ENCODE measurements around the gene MICAL2. TPM values are rescaled to one million over a fixed set of nuclear protein-coding genes. Genes with fewer than 3 reads are reported as not detected.

MICAL2 gene
- total and polyA plus RNA-seq, 10 of the 15 experiments (the other 5 are each of a cell fraction or from before 2014, with no cell fraction given): 0.90 to 5.6 (median 2.4) TPM

- no peak for ATAC-seq
- Histone ChIP-seq H3K79me2 (ENCODE audit: control insufficient read depth, insufficient read depth, low read length) (no peaks in the 10 kb centered on the region), H3K4me3 (no peak overlapping the region), H2AFZ (ENCODE audit: control insufficient read depth, low read depth, low read length) (no peak overlapping the region), H3K27ac (ENCODE audit: control insufficient read depth, insufficient read depth) (no peak overlapping the region), H3K27me3 (replicated peaks in 1 of 2; ENCODE audit: control insufficient read depth in 2 of 2, insufficient read depth in 2 of 2, low read length in 1 of 2) (no peaks in the 10 kb centered on the region; a peak in 1 of 4 replicates), H4K20me1 (ENCODE audit: control insufficient read depth, insufficient read depth) (no peaks in the 10 kb centered on the region), H3K4me1 (ENCODE audit: control insufficient read depth, insufficient read depth, low read length) (no peaks in the 10 kb centered on the region), H3K4me2 (ENCODE audit: control insufficient read depth, insufficient read depth) (no peak overlapping the region), H3K36me3 (ENCODE audit: control insufficient read depth in 2 of 2, insufficient read depth in 2 of 2, low read length in 1 of 2) (no peaks in the 10 kb centered on the region), H3K9ac (ENCODE audit: control insufficient read depth, insufficient read depth, low read length) (no peak overlapping the region), H3K9me3 (replicated peaks; ENCODE audit: control insufficient read depth, insufficient read depth, low read length) (no peaks in the 10 kb centered on the region; the same call in 2 of the 3 replicates)
- ChIA-PET SMC1A (ENCODE audit: uncharacterized antibody, unreplicated experiment) (interaction anchor here (0.6 to 1.0 kb wide), 2 partner anchors 35 to 591 kb away, joined by 3 to 4 read pairs; no protein-coding TSS in a partner anchor), POLR2A (interaction anchor here (0.6 kb wide), 1 partner anchor 66 kb away, joined by 3 read pairs; no protein-coding TSS in a partner anchor), CTCF (interaction anchor here (1.0 kb wide), 1 partner anchor 9 kb away, joined by 5 read pairs; no protein-coding TSS in a partner anchor), RAD21 (ENCODE audit: unreplicated experiment) (no interaction called here)
- intact Hi-C loops (cut with micrococcal nuclease; ENCODE audit: unreplicated experiment): no loop called here
- WGBS (ENCODE audit: insufficient coverage, insufficient replicate concordance, low lambda C conversion rate, missing lambda C conversion rate): 52% methylated on average over 2 of the region's 2 CpGs
- DNase-seq (ENCODE audit: low read depth, low spot score): no peak
- TF ChIP-seq POLR2AphosphoS5 (IDR thresholded peaks at IDR 0.05; ENCODE audit: low read length): no peak
- TF ChIP-seq CREB1 (IDR thresholded peaks at IDR 0.05; ENCODE audit: low read depth): no peak
- no peak for TF ChIP-seq RFX5 (IDR thresholded peaks at IDR 0.05; ENCODE audit: low read depth, low read length)
- TF ChIP-seq ZBTB11 (CRISPR knock-in tag; IDR thresholded peaks at IDR 0.05): no peak
- TF ChIP-seq ETV6 (conservative IDR thresholded peaks at IDR 0.05 in 1 of 2, IDR thresholded peaks at IDR 0.05 in 1 of 2; ENCODE audit: borderline replicate concordance in 1 of 2, low read depth in 1 of 2): no peak
- TF ChIP-seq RCOR1 (conservative IDR thresholded peaks at IDR 0.05; ENCODE audit: low read depth, low read length): no peak
- no peak for TF ChIP-seq CHD2 (IDR thresholded peaks at IDR 0.05; ENCODE audit: borderline replicate concordance, low read depth, low read length)
- TF ChIP-seq EZH2 (IDR thresholded peaks at IDR 0.05; ENCODE audit: borderline replicate concordance, control insufficient read depth, low read depth, low read length): no peak
- no peak for TF ChIP-seq MAX (IDR thresholded peaks at IDR 0.05; ENCODE audit: low read depth, low read length)
- TF ChIP-seq MEF2B (IDR thresholded peaks at IDR 0.05; ENCODE audit: partially characterized antibody, poor library complexity, severe bottlenecking): no peak
- no peak for TF ChIP-seq ELK1 (IDR thresholded peaks at IDR 0.05; ENCODE audit: low read depth, low read length)
- no peak for TF ChIP-seq BCL3 (IDR thresholded peaks at IDR 0.05; ENCODE audit: borderline replicate concordance, insufficient read depth, low read depth, low read length, poor library complexity, severe bottlenecking)
- no peak for TF ChIP-seq PBX3 (IDR thresholded peaks at IDR 0.05; ENCODE audit: insufficient replicate concordance, low read depth, low read length)
- TF ChIP-seq CREM (IDR thresholded peaks at IDR 0.05; ENCODE audit: low read depth): no peak
- BruUV-seq (replicated peaks): no TSS peak
- no peak for FAIRE-seq
- in situ Hi-C loops (cut with MboI): loop anchor here (25.0 kb wide), 1 partner anchor 509 kb away; no protein-coding TSS in a partner anchor
Observed at GRCh38 chr11:12295943-12296342, 185.6 kb downstream of the MICAL2 start.
